Epithelial cell of proximal tubule (primary cell): Measurements from ENCODE around the gene RSPO1. TPM values are rescaled to one million over a fixed set of nuclear protein-coding genes. Genes with fewer than 3 reads are reported as not detected.

Experiments used
- DNase-seq: peaks from one replicate; pipeline ENCODE4 v3.0.0-alpha.2; 2011; ENCODE audit warnings: low read depth
- H3K4me3 ChIP-seq: 2 replicates; pipeline ENCODE4 v1.5.1; 2011; ENCODE audit warnings: low read depth, mild to moderate bottlenecking, low read length
- CTCF ChIP-seq: conservative IDR thresholded peaks from 2 replicates; pipeline ENCODE4 v1.5.1; 2012; ENCODE audit warnings: low read depth, mild to moderate bottlenecking, low read length
- total RNA-seq: library from RNA; depleted of rRNA; stranded (reverse); fragments of >200 nt; gene quantifications from 2 replicates; pipeline ENCODE4 v1.2.3, GENCODE V29; 2015

Gene RSPO1
- total RNA-seq, 1 donor from 2014 or later: not detected

GRCh38 chr1:37656881-37657280 lies 22.2 kb upstream of the RSPO1 start:
- H3K4me3 ChIP-seq: no peak overlapping the region
- no peak for DNase-seq
- no peak for TF ChIP-seq CTCF

- no peak for DNase-seq
- TF ChIP-seq CTCF: no peak
- no peak overlapping the region for H3K4me3 ChIP-seq
Observed at GRCh38 chr1:37656026-37656425, 21.3 kb upstream of the RSPO1 start.

- no peak overlapping the region for H3K4me3 ChIP-seq
- no peak for TF ChIP-seq CTCF
- DNase-seq: no peak
Observed at GRCh38 chr1:37655274-37655673, 20.6 kb upstream of the RSPO1 start.

GRCh38 chr1:37653906-37654305 lies 19.2 kb upstream of the RSPO1 start:
- no peak for TF ChIP-seq CTCF
- no peak overlapping the region for H3K4me3 ChIP-seq
- DNase-seq: no peak

GRCh38 chr1:37652976-37653375 lies 18.3 kb upstream of the RSPO1 start:
- TF ChIP-seq CTCF: no peak
- H3K4me3 ChIP-seq: no peak overlapping the region
- no peak for DNase-seq

GRCh38 chr1:37651803-37652202 lies 17.1 kb upstream of the RSPO1 start:
- no peak overlapping the region for H3K4me3 ChIP-seq
- DNase-seq: no peak
- no peak for TF ChIP-seq CTCF

GRCh38 chr1:37650721-37651120 lies 16.0 kb upstream of the RSPO1 start:
- DNase-seq: no peak
- no peak for TF ChIP-seq CTCF
- H3K4me3 ChIP-seq: no peak overlapping the region
